GM08714 (cell line): Measurements from ENCODE around the gene PLXNA4.

Source experiments
- H3K4me3 ChIP-seq: fragments of 200-500 bp; sonication (Bioruptor generic); 2 replicates; pipeline ENCODE4 v1.5.1; 2014; ENCODE audit warnings: mild to moderate bottlenecking, low read length, inconsistent platforms
- ZNF274 ChIP-seq: IDR thresholded peaks from 2 replicates; pipeline ENCODE4 v1.6.1; 2012; ENCODE audit warnings: mild to moderate bottlenecking, low read depth, low read length

Gene PLXNA4

GRCh38 chr7:132499487-132499886 is 76.8 kb downstream of the PLXNA4 start:
- no peak for TF ChIP-seq ZNF274
- no peak overlapping the region for H3K4me3 ChIP-seq

GRCh38 chr7:132499065-132499464 is 77.2 kb downstream of the PLXNA4 start:
- no peak overlapping the region for H3K4me3 ChIP-seq
- no peak for TF ChIP-seq ZNF274

GRCh38 chr7:132498319-132498718 is 78.0 kb downstream of the PLXNA4 start:
- H3K4me3 ChIP-seq: no peak overlapping the region
- TF ChIP-seq ZNF274: no peak

GRCh38 chr7:132497098-132497497 is 79.2 kb downstream of the PLXNA4 start:
- H3K4me3 ChIP-seq: no peak overlapping the region
- no peak for TF ChIP-seq ZNF274

DNA sequence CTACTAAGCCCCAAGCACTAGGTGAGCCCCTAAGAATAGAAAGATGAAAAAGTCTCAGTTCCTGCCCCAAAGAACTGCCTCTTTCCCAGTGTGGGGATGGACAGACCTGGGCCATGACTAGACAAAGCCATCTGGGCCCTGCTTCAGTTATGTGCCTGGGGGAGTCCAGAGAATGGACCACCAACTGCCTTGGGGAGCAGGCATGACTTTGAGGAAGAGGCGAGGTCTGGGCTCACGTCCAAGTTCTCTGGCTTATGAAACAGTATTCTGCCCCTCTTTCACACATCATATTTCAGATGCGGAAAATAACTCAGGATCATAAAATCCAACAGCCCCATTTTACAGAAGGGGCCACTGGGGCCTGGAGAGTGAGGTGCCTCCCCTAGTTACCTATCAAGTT is 80.3 kb downstream of the PLXNA4 start:
- TF ChIP-seq ZNF274: no peak
- no peak overlapping the region for H3K4me3 ChIP-seq

- no peak overlapping the region for H3K4me3 ChIP-seq
- TF ChIP-seq ZNF274: no peak
Observed at GRCh38 chr7:132494474-132494873, 81.8 kb downstream of the PLXNA4 start.

GRCh38 chr7:132492823-132493445 is 83.3 kb downstream of the PLXNA4 start:
- no peak for TF ChIP-seq ZNF274
- no peak overlapping the region for H3K4me3 ChIP-seq

DNA sequence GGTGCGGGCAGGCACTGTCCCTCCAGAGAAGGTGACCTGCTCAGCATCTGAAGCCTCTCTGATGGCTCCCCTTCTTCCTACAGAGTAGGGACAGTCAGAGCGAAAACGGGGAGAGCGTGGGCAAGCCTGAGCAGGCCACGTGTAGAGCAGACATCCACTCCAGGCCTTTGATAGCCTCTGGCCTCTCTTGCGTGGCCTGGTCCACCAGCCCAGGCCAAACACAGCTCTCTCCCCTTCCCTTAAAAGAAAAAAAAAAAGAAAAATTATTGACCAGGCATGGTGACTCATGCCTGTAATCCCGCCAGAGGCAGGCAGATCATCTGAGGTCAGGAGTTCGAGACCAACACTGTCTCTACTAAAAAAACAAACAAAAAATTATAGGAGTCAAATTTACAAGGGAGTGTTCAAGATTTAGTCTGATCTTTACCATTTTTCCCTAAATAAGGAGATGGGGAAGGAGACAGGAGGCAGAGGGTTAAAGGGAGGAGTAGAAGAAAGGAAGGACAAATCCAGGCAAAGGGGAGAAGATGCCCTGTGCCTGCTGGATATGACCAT is 84.8 kb downstream of the PLXNA4 start:
- H3K4me3 ChIP-seq: no peak overlapping the region
- no peak for TF ChIP-seq ZNF274

DNA sequence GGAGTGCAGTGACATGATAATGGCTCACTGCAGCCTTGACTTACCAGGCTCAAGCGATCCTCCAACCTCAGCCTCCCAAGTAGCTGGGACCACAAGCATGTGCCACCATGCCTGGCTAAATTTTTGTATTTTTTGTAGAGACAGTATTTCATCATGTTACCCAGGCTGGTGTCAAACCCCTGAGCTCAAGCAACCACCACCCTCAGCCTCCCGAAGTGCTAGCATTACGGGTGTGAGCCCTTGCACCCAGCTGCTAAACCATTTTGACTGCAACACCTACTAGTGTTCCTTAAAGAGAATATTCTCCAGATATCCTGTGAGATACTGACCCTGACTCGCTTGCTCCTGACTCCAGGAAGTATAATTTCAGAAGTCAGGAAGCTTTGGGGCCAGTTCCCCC is 85.8 kb downstream of the PLXNA4 start:
- no peak for TF ChIP-seq ZNF274
- no peak overlapping the region for H3K4me3 ChIP-seq

GRCh38 chr7:132489776-132490237 is 86.5 kb downstream of the PLXNA4 start:
- TF ChIP-seq ZNF274: no peak
- no peak overlapping the region for H3K4me3 ChIP-seq

DNA sequence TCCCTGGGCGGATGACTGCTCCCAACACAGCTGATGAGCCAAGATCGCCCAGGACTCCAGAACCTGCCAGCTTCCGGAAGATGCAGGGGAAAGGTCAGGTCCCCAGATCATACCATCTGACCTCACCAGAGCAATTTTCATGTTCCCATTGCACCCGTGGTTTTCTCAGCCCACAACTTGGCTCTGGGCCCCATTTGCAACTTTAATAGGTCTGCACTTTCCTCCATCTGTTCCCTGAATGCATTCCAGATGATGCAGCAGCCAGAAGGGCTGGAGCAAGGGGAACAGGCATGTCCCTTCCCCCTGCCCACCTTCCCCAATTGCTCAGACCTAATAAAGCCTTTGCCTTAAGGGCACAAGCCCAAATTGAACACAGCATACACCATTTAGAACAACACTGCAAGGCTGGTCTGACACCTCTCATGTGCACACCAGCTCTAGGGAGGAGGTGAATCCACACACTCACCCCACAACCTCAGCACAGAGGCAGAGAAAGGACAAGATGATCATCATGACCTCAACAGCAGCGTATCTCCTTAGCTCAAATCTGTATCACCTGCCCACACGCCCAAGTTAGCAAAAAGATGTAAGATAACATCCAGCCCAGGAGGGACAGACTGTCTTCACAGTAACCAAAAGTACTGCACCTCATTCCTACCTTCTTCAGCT is 87.5 kb downstream of the PLXNA4 start:
- TF ChIP-seq ZNF274: no peak

GRCh38 chr7:132486274-132486610 is 90.0 kb downstream of the PLXNA4 start:
- no peak for TF ChIP-seq ZNF274
- H3K4me3 ChIP-seq: no peak overlapping the region

More for the DNA sequence above, 87.5 kb downstream of the PLXNA4 start:
- no peak overlapping the region for H3K4me3 ChIP-seq

DNA sequence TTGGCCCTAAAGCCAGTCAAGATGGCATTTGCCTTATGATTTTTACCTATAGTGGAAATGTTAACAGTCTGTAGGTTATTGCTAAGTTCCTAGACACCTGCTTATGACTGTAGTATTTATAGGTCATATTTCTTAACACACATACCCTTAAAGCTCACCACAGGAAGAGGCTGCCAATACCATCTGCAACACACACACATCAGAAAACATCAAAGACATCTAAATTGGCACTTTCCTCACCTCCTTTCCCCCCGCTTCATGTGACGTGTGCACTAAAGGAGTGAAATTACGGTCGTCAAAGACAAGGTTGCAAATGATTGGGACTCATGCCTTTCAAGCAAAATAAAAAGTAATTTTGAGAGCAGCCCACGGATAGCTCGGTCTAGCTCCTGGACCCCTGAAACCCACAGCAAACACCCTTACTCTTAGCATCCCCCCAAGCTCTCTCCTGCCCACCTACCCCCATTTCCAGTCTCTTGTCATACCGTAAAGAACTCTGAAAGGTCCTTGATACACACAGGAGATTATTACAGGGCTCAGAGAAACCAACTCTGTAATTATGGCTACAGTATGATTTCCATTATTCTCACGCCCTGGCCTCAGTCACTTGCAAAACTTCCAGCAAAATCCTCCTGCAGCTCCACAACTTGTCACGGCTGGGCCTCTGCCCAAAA is 90.5 kb downstream of the PLXNA4 start:
- no peak overlapping the region for H3K4me3 ChIP-seq
- no peak for TF ChIP-seq ZNF274

- H3K4me3 ChIP-seq: no peak overlapping the region
- TF ChIP-seq ZNF274: no peak
Observed at GRCh38 chr7:132485136-132485535, 91.1 kb downstream of the PLXNA4 start.

DNA sequence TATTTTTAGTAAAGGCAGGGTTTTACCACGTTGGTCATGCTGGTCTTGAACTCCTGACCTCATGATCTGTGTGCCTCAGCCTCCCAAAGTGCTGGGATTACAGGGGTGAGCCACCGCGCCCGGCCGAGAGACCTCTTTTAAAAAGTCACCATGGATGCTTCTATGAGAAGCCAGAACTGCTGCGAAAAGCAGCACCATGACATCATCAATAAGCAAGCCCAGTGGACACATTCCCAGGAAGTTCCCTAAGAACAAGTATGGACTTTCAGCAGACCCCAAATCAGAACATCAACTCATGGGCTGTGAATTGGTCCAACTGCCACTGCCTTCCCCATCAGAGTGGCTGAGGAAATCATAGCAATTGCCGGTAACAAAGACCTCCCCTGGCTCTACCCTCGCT is 93.4 kb downstream of the PLXNA4 start:
- H3K4me3 ChIP-seq: no peak overlapping the region
- no peak for TF ChIP-seq ZNF274
